CD4-positive, alpha-beta T cell treated with Interleukin-6 for 4 hours (primary cell): ENCODE results near the gene AGPAT3.

Experiments used
- DNase-seq: peaks from one replicate; pipeline ENCODE4 v3.0.0-alpha.2; 2020; ENCODE audit warnings: mixed read lengths

Gene AGPAT3

DNA sequence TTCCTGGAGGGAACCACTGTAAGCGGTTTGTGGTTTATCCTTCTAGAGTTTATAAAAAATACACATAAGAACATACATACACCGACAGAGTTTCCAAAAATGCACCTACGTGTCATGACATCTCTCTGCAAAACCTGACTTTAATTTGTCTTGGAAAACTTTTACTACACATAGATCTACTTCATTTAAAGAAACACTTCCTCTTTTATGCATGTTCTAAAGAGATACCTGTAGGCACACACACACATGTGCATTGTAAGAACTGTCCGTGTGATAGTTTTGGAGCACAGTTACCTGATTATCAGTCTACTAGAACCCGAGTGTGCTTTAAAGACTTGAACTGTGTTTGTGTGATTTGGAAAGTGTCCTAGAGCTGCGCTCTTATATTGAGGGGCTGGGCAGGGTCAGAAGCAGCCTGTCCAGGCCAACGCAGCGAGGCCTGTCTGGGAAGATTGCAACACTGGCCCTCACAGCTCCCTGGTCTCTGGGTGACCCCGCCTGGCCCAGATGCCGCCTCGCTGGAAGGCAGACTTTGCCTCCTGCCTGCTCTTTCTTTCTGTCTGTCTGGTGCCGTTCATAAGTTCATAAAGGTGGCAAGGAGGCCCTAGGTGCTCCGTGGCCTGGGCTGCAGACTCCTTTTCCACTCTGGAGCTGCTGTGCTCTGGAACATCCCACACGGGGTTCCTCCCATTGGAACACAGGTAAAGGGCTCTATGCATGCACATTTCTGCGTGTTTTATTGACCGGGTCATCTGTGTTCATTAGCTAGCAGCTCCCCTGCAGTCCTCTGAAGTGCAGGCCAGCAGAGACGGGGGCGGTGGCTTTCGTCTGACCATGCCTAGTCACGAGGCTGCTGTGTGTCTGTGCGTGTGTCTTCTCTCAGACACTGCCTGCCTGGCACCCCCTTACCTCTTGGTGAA, 46.3 kb downstream of the AGPAT3 start:
- DNase-seq: no peak

DNA sequence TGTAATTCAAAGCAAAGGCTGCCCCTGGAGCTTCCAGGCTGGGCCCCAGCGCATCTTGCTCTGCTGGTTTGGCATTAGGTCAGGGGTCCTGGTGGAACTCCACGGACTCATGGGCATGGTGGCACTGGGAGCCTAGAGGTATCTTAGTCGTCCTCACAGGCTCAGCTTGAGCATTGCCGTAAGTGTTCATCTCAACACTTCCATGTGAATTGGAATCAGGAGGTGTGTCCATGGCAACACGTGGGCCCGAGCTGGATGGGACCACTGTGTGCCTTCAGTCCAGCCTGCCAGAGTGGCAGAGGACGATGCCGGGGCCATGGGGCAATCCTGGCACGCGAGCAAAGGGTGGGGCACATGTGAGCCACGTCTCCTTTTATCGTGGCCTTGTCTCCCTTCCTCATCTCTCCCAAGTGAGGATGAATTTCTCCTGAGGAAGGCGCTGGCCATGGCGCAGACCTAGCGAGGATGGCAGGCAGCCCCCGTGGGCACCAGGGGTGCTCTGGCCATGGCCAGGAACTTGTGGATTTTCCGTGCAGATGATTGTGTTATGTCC, 47.0 kb downstream of the AGPAT3 start:
- no peak for DNase-seq

DNA sequence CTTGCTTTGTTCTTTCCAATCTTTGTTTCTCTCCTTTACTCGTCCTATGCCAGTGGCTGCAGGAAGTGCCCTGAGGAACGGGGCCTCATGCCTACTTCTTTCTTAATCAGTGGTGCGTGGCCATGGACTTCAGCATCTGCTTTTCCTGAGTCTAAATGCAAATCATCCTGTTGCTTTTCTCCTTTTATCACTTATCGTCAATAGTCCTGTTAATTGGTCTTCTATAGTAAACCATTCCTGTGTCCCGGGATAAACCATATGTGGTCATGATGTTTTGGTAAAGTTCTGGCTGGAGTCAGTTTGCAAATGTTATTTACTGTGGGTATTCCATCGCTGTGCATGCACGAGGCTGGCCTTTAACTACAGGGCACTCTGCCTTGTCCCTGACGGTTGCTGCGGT, 47.5 kb downstream of the AGPAT3 start:
- DNase-seq: no peak

DNA sequence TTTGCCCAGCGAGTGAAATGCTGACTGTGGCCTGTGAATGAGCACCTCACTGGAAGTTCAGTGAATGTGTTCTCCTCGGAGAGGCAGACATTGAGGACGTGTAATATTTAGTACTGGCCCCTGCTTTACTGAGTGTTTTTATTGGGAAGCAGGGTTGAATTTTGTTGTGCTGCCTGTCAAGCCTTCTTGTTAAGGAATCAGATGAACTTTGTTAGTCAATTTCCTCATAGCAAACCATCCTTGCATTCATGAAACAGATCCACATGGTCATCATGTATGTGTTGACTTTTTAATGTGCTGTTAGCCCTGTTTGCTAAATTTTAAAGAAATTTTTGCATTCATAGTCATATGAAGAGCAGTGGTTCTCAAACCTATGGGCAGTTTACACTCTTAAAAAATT, 47.9 kb downstream of the AGPAT3 start:
- no peak for DNase-seq

DNA sequence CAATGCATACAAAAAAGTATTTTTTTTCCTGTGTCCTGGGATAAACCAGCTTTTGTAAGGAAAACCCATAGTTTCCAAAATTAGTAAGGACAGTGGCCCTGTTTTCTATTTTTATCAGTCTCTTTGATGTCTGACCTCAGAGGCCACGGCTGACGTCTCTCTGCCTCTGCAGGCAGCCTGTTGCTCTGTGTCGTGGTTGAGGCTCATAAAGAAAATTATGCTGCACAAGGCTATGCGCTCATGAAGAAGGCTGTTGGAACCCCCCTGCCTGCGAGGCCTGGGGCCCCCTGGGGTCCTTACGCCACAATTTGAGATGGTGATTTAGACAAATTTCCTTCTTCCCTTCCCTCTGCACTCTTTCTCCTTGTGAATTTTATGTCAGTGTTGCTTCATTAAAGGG, 48.9 kb downstream of the AGPAT3 start:
- no peak for DNase-seq

DNA sequence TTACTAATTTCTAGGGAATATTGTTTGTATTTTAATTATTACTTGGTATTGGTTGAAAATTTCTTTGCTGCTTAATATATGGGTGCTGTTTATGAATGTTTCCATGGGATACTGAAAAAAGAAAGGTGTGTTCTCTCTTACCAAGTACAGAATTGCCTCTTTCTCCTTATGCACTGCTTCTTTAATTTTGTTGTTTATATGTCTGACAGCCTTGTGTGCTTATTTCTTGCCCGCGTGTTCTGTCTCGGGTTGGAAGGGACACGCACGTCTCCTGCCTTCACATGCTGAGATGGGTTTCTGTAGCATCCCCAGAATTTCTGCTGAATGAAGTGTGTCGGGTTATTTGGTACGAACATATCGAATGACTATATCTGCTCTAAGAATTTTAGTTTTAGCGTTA, 51.1 kb downstream of the AGPAT3 start:
- no peak for DNase-seq

DNA sequence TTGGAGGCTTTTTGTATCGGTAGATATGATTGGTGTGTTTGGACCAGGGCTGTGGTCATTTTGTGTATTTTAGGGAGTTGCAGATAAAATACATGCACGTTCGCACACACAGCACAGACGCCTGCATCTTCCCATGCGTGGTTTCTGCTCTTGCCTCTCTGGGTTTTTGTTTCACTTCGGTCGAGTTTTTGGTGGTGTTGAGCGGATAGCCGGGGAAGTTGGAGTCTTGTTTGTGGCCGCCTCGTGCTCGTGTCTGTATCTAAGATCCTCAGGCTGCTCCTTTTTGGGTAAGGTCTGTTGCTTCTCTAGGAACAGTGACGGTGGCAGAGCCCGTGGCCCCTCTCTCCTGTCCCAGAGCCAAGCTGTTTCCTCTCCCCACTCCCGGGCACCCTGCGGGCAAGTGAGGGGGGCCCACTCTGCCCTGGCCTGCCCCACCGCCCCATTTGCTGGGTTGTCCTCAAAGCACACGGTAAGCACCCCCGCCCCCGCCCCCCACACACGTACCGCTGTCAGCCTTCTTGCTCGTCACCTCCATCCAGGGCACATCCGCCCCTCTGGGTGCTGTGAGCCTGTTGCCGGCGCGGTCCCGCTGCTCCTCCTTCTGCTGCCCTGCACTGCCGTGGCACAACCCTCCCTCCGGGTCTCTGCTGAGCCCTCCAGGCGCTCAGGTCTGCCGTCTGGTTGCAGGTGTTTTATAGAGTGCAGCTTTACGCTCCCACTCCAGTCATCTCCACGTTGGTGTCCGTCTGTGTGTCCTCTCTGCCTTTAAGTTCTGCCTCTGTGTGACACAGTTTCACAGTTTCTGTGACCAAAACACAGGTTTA, 51.9 kb downstream of the AGPAT3 start:
- peak; percentile 80 for DNase-seq

DNA sequence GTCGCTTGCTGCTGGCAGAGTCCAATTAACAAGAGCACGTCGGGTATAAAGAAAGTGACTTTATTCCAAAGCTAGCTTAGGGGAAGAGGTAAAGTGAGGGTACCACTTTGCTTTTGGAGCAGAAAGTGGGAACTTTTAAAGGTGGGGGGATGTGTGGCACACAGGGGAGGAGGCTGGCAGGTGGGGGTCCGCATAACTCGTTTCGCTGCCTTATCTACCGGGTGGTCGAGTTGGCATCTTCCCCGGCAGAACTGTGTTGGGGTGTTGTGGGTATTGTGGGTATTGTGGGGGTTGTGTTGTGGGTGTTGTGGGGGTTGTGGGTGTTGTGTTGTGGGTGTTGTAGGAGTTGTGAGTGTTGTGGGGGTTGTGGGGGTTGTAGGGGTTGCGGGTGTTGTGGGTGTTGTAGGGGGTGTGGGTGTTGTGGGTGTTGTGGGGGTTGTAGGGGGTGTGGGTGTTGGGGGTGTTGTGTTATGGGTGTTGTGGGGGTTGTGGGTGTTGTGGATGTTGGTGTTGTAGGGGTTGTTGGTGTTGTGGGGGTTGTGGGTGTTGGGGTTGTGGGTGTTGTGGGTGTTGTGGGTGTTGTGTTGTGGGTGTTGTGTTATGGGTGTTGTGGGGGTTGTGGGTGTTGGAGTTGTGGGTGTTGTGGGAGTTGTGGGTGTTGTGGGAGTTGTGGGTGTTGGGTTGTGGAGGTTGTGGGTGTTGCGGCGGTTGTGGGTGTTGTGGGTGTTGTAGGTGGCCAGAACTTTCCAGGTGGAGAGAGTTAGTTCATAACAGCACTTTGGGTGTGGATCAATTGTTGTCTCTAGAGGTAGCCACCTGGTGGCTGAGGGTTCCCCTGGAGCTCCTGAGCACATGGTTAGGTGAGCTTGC, 52.7 kb downstream of the AGPAT3 start:
- peak; percentile 42 for DNase-seq

DNA sequence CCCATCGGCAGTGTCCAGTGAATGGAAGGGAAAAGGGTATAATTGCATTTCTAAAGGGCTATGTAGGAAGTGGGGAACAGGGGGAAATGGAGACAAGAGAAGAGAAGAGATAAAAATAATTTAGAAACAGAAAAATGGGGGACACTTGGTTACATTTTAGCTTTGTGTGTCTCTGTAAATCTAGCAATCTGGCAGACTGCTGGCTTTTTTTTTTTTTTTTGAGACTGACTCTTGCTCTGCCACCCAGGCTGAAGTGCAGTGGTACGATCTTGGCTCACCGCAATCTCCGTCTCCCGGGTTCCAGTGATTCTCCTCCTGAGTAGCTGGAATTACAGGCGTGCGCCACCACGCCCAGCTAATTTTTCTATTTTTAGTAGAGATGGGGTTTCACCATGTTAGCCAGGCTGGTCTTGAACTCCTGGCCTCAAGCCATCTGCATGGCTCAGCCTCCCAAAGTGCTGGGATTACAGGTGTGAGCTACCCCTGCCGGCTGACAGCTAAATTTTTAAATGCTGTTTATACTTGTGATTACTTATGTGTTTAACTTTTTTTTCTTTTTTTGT, 53.4 kb downstream of the AGPAT3 start:
- DNase-seq: no peak

DNA sequence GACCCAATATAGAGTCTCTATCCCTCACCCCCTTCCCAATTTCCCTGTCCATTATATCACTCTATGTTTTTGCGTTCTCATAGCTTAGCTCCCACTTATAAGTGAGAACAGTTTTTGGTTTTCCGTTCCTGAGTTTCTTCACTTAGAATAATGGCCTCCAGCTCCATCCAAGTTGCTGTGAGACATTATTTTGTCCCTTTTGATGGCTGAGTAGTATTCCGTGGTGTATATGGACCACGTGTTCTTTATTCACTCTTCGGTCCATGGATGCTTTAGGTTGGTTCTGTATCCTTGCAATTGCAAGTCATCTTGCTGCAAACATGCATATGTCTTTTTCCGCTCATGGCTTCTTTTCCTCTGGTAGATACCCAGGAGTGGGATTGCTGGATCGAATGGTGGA, 54.3 kb downstream of the AGPAT3 start:
- no peak for DNase-seq

DNA sequence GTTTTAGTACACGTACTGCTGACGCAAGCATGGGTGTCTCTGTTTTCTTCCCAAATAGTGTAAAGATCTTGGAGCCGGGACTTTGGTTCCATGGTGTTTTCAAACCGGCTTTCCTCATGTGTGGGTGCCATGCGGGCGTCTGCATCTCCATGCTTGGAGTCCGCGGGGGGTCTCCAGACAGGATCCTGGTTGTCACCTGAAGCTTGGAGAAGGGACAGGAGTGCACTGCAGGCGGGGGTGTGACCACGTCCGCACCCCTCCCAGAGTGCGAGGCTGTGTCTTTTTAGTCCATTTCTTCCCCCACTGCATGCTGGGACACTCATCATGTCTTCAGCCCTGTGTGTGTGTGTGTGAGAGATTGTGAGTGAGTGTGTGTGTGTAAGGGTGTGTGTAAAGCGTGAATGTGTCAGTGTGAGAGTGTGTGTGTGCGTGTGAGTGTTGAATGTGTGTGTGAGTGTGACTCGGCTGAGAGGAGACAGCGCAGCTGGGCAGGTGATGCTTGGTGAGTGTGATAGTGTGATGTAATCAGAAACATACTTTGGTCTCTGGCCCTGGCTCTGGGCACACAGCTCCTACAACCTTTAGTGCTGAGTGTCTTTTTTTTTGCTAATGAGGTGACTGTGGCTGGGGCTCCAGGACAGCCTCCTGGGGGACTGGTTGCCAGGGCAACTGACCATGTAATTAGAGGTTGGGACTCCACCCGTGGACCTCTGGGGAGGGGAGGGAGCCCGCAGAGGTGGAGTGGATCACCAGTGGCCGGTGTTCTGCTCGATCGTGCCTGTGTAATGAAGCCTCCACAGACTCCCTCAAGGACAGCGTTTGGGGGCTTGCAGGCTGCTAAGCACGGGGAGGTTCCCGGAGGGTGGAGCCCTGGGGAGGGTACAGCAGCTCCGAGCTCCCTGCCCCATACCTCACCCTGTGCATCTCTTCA, 55.1 kb downstream of the AGPAT3 start:
- DNase-seq: no peak

DNA sequence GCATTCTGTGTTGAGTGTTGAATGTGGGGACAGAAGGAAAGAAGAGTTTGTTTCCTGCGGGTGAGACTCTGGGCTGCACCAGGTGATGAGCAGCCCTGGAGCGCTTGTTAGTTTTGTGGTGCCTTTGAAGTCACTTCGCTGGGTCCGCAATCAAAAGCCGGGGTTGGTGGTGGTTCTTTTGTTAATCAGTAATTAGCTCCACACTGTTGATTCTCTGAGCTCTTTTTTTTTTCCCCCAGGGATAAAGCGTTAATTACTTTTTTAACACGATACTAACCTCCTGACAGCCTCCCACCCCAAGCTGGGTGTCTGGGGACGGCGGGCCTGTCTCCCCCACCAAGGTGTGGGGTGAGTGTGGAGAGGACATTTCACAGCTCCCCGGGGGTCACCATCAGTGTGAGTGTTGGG, 56.6 kb downstream of the AGPAT3 start:
- peak; percentile 71 for DNase-seq

DNA sequence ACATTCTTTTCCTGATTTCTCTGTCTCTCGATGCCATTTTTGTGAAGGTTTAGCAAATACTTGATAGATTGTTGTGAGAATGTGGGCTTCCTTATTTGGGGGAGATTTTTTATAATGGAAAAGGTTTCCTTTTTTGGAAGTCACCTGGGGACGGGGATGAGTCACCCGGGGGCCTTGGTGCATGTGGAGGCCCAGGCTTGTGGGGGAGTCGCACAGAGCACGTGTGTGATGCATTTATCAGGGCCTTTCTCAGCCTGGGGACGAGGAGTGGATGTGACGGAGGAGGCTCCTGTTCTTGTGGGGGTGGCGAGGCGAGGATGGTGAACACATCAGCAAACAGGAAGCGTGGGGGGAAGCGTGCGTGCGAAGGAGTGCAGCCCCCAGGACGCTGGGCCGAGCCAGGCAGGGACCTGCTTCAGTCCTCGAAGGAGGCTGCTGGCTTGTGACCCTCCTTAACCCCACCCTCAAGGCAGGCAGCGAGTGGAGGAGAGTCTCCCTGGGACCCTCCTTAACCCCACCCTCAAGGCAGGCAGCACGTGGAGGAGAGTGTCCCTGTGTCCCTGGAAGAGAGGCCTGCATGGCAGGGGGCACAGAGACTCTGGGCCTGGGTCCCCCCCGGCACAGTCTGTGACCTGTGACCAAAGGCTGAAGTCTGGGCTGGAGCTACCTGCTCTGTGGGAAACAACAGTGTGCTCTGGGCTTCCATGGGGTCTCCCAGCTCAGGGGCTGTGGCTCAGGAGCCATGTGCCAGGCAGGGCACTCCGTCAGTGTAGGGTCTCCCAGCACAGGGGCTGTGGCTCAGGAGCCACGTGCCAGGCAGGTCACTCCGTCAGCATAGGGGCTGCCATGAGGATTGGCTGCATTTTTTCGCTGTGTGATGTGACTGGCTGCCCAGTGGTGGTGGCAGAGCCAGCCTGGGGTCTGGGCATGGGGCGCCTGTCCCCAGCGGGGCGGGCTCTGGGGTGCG, 57.2 kb downstream of the AGPAT3 start:
- peak; percentile 80 for DNase-seq

DNA sequence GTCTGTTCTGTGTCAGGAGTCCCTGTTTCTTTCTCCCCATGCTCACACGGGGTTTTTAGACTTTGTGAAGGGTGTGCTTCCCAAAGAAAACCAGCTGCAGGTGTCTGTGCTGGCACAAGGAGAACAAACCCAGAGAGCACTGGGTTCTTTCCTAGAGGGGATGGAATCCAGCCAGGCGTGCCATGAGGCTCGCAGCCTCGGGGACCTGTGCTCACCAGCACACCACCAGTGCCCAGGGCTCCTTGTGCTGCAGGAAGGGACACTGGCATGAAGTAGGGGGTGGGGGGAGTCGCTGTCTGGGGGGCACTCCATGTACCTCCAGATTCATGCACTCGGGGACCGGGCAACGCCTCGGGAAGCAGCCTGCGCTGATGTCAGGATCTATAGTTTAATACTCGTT, 57.9 kb downstream of the AGPAT3 start:
- no peak for DNase-seq

DNA sequence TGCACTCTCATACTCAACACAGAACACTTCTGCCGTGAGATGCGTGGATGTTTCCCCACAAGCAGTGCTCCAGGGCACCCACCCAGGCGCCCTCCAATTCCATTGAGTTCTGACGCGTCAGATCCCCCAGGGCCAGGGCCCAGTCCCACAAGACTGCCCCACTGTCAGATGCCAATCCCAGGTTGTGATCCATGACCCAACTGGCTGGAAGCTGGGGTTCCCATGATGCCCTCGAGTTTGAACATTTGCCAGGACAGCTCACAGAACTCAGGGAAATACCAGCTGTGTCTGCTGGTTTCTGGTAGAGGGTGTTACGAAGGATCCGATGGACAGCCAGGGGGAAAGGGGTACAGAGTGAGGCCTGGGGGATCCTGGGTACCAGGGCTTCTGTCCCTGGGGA, 58.4 kb downstream of the AGPAT3 start:
- no peak for DNase-seq

DNA sequence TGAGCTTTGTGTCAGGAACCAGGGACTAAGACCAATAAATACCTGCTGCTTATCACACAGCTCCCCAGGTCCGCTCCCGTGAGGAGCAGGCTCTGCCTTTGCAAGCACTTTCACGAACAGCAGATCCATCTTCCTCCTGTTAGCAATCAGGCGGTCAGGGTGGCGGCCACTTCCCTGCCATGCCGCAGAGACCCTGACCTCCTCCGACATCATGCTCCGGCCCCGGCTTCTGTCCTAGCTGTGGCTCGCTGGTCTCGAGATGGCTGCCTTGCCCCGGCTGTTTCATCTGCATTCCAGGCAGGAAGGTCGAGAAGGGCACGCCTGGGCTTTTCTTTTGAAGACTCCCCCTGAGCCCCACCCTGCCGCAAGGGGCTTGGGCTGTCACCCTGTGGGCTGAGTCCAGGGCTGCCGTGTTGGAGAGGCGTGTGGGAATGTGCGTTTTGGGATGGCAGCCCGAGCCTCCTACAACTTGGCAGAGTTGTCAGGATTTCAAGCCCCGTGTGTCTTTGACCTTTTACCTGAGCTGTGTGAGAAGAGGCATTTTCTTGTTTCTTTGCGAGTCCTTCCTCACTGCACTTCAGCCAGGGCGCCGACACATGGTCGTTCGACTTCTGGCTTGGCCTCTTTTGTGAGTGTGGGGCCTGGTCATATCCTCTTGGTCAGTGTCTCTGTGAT, 59.5 kb downstream of the AGPAT3 start:
- DNase-seq: no peak

DNA sequence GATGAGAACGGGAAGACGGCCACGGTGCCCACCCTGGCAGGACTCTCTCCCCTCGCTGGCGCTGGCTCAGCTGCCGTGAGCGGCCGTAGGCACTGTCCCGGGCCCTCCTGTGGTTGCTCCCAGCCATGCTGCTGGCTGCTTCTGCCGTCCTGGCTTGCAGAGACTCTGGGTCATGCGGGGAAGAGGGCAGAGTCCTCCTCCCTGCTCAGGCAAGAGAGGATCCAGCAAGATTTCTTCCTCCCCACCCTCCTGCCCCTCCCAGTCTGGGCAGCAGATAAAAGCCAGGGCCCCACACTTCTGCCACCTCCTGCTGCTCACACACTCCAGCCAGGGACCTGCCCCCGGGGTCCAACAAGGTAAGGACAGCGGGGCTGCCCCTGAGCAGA, 60.1 kb downstream of the AGPAT3 start:
- DNase-seq: no peak

DNA sequence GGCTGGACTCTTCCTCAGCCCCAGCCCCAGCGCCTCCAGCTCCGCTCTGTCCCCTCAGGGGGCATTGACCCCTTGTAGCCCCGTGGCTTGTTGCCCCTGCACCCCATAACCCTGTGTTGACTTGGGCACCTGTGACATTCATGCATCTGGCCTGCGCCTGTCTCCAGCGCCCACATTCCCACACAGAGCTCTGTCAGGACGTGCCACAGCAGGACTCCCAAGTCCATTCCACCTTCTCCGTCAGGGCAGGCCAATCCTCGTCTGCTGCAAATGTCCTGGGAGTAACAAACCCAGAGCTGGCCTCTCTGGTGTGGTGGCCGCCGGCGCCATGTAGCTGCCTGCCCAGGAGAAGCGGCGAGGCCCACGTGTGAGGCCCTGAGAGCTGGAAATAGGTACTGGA, 60.6 kb downstream of the AGPAT3 start:
- DNase-seq: no peak

DNA sequence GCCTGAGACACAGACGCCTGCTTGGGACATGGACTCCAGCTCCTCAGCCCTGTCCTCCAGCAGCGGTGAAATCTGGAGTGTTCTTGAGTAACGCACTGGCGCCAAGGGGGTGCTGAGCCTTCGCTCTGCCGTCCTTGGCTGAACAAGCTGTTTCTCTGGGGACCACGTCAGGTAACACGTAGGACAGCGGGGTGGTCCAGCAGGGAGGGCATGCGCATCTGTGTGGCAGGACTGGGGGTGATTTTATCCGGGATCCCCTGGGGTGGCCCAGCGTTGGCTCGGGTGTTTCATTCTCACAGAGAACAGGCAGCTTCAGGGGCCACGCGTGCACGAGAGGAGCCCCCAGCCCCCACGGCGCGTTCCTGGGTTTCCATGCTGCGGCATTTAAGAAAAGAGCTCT, 61.2 kb downstream of the AGPAT3 start:
- DNase-seq: no peak
